ENCODE data around the gene HES2.
"Not testable (repeated sequence)": the region's sequence is repeated elsewhere in the genome, so short reads cannot be mapped to it uniquely, and the experiment has no call there.

The HES2 gene, protein sequence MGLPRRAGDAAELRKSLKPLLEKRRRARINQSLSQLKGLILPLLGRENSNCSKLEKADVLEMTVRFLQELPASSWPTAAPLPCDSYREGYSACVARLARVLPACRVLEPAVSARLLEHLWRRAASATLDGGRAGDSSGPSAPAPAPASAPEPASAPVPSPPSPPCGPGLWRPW

GRCh38 chr1:6419804-6420453 is at the start of gene HES2:
Gene HES2 (minus strand): TSS chr1:6419919. CDS start chr1:6419820, 99 bp downstream.
- no peak for DNase-seq (ENCODE audit: low spot score)

- DNase-seq (ENCODE audit: low spot score), result no peak
Observed at GRCh38 chr1:6468729-6469461, 49.2 kb upstream of the HES2 start.

DNA sequence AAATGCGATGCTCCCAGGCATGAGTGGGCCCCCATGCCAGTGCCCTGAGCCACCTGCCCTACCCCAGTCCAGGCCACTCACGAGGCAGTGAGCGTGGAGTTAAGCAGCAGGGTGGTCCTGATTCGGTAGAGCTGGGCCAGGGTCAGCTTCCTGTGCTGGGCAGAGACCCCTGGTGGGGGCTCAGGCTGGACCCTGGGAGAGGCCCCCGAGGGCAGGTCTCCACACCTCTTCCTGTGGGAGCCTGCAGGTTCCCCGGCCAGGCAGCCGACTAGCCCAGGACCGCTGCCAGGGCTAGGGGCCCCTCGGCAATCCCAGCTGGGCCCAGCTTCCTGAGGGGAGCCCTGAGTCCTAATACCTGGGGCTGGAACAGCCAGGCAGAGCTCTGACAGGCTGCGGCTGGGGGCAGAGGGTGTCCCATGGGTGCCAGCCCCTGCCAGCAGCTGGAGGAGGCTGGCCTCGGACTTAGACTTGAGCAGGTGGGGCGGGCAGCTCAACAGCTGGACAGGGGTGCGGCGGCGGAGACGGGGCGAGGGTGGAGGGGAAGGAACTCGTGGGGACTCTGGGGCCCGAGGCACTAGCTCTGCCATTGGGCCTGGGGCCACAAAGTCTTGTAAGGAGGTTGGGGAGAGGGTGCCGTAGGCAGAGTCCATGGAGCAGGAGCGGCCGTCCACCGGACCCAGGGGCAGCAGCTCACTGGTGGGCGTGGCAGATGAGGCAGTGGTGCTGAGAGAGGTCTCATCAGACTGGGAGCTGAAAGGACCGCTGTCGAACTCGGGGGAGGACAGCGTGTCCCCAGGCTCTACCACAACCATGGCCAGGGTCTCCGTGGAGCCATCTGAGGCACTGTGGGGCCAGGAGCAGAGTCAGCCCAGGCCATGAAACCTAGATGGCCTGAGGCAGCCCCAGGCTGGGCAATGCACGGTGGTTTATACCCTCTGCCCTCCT is 48.3 kb upstream of the HES2 start:
- no peak for DNase-seq (ENCODE audit: low spot score)

DNA sequence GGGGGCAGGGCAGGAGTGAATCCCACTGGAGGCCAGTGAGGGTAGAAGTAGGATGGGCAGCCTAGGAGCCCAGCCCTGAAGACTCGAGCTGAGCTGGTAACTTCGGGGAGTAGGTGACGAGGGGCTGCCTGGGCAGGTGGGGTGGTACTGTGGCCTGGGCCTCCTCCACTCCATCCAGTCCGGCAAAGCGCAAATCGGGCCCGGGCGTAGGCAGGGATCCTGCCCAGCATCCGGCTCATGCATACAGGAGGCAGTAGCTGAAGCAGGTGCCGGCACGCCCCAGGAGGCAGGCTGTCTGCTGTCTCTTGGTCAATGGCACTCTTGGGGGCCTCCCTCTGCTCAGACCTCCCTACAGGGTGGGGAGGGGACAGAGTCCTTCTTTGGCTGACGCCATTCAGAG is 47.5 kb upstream of the HES2 start:
- DNase-seq (ENCODE audit: low spot score), result no peak

DNA sequence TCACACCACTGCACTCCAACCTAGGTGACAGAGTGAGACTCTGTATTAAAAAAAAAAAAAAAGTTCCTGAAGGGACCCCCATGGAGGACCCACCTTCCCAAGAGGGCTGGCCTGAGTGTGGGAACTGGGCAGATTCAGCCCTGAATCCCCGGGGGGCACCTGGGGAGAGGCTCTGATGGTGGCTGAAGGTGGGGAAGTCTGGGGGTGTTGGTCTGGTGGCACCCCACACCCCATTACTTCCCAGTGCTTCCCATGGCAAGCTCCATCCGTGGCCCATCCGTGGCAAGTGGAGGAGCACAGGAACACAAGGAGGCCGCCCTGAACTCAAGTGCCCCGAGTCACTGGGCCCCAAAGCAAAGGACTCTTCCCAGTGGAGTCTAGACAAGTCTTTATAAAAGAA is 47.0 kb upstream of the HES2 start:
- no peak for DNase-seq (ENCODE audit: low spot score)

DNA sequence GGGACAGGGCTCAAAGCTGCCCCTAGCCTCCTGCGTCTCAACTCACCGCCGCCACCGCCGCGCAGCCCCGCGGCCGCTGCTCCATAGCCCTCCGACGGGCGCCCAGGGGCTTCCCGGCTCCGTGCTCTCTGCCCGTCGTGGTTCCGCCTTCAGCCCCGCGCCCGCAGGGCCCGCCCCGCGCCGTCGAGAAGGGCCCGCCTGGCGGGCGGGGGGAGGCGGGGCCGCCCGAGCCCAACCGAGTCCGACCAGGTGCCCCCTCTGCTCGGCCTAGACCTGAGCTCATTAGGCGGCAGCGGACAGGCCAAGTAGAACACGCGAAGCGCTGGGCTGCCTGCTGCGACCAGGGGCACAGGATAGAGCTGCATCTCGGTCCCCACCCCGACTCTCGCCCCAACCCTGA is 46.3 kb upstream of the HES2 start, which contains the start of gene TNFRSF25:
TSS of gene TNFRSF25 (minus strand) at position 151 of the 400 bp plus-strand sequence. CDS start at position 85, 66 bp downstream.
- DNase-seq (ENCODE audit: low spot score), result no peak

DNA sequence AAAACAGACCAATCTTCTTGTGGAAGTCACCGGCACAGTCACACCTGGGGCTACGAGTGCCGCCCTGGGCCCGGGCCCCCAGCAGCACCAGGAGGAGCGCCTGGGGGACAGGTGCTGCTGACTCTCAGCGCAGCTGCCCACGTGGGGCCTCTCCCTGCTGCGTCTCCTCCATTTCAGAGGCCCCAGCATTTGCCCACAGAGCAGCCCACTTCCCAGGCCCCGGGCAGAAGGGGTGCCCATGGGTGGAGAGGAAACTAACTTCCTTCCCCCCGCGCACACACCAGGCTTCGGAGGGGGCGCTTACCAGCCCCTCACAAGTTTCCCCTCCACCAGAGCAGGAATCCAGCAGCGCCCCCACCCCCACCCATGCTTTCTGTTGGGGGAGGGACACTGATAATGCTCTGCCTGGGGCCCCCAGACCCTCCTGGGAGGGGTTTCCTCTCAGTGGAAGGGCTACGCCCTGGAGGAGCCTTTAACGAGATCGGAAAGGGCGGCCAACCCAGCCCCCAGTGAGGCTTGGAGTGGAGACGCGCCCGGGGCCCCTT is 45.8 kb upstream of the HES2 start:
- no peak for DNase-seq (ENCODE audit: low spot score)

DNA sequence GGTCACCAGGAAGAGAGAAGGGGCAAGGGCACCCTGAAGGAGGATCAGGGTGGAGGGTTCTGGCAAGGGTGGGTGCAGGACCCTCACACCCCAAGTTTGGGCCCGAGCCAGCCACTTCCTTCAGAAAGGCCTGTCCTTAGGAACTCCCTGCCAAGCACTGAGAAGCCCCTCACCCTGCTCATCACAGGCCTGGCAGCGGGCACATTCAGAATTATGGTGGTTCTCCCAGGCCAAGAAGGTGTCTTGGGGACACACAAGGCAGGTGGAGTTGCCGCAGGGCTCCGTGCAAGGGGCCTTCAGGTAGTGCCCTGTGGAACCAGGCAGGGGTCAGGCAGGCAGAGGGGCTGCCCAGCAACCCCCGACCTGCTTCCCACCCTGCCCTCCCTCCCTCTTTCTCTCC is 45.2 kb upstream of the HES2 start:
- no peak for DNase-seq (ENCODE audit: low spot score)

DNA sequence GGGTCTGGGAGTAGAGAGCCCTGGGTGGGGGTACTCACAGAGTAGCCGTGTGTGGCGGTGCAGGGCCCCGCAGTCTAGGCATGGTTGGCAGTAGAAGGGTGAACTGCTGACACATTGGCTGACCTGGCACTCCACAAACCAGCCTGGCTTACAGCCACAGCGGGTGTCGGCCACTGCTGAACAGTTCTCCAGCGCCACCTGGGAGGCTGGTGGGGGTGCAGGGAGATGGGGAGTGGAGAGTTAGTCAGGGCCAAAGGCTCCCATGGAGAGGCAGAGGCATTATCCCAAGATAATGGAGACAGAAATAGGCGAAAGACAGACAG is 44.8 kb upstream of the HES2 start:
- no peak for DNase-seq (ENCODE audit: low spot score)

DNA sequence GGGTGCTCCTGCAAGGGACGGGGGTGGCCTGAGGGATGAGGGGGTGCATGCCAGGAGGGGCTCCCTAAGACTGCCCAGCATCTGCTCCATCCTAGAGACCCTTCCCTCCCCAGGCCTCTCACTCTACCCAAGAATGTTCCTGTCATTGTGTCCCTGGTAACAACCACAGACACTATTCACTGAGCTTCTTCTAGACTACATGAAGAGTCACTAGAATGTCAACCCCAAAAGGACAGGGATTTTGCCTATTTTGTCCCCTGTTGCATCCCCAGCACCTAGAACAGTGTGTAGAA is 43.3 kb upstream of the HES2 start:
- no peak for DNase-seq (ENCODE audit: low spot score)

- DNase-seq (ENCODE audit: low spot score), result no peak
Observed at GRCh38 chr1:6462412-6463119, 42.8 kb upstream of the HES2 start.

DNA sequence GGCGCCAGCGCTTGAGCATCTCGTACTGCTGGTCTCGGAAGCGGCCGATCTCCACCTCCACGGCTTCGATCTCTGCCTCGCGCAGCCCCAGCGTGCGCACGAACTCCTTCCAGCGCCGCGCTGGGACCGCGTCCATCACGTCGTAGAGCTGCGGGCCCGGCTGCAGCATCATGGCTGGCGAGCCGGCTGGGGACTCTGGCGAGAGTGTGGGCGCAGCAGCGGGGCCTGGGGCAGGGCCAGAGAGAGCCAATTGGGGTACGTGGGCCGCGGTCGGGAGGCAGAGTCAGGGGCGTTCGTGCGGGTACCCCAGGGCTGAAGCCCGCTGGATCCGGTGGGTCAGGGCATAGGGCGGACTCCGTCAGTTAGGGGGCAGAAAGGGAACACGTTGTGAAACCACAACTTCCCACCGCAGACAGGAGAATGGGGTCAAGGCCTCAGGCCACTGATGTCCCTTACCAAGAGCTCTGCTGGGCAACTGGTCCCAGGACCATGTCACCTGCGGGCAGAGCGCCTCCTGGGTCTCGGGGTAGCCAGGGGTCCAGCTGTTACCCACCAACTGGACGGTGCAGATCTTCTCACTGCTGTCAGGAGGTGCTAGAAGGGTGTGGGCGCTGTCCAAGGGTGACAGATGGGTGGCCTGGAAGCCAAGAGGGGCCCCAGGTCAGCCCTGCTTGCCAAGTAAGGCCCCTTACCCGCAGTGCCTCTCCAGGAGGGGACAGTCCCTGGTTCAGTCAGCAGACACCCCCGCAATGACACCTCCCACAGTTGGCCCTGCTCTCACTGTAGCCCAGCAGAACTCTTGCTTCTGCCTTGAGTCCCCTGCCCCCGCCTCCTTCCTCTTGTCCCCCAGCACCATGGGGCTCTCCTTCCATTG is 42.1 kb upstream of the HES2 start:
- DNase-seq (ENCODE audit: low spot score), result no peak

DNA sequence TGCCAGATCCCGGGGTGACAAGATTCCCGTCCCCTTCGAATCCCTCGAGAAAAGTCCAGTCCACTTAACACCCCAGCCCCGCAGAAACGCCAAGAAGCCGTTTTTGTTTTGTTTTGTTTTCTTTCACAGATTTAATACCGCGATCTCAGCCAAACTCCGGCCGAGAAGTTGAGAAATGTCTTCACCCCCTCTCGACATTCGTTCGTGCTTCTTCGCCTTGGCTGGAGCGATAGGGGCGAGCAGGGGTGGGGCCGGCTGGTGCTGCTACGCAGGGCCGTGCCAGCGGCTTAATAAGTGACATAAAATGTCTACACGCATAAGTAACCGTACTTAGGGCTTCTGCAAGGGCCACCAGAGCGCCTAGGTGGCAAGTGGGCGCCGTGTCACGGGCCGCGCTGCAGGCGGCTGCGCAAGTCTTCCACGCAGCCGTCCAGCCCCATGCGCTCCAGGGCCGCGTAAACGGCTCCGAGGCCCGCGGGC is 41.4 kb upstream of the HES2 start:
- DNase-seq (ENCODE audit: low spot score), result no peak

DNA sequence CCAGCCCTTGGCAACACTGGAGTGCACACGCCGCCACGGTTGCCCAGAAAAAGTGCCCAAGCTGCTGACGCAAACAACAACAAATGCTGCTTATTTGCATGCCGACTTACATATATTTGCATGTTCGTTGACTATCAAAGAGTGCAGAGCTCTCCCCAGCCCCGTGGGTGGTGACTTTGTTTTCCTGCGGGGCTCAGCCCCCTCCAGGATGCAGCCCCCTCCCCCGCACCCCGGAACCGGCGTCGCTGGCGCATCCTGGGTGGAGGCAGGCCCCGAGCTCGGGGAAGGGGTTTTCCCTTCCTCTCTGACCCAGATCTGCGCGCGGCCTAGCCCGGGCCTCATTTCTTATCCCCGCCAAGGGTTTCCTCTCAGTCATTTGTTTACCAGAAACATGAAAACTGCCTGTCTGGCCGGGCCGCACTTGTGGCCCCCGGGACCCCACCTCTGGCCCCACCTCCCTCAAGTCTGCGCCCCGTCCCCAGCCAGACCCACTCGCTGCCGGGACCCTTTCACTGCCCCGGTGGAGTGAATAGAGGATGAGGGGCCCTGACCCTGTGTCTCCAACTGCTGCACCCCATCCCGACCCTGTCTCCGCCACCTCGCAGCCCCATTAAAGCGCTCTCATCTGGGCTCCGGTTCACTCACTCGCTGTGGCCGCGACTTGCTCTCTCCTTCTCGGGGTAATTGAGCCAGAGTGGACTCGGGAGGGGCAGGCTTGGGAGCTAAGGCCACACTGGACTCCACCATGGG is 40.8 kb upstream of the HES2 start:
- DNase-seq (ENCODE audit: low spot score), result peak; percentile 61

GRCh38 chr1:6459850-6460265 is 40.1 kb upstream of the HES2 start:
- DNase-seq (ENCODE audit: low spot score), result no peak

DNA sequence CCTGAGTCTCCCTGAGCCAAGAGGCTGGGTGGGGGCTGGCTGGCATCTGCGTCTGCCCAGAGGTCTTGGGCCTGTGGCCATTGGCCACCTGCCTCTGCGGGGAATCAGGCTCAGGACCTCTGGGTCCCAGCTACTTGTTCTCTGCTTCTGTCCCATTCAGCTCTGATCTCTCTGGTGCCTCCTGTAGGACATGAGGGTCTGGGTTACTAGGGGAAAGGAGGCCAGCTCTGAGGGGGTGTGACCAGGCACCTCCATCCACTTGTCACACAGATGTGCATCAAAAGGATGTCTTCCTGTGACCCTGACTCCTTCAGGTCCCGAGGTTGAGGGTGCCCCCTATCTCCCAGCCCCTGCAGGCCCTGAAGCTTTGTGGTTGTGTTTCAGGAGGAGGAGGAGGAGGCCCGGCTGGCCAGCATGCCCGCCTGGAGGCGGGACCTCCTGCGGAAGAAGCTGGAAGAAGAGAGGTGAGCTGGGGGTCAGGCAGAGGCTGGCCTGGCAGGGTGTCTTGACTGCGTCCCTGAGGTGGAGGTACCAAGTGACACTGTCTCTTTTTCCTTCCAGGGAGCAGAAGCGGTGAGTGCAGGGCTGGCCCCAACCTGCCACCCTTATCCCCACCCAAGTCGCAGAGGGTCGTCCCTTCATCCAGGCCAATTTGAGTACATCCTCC is 37.2 kb upstream of the HES2 start:
- no peak for DNase-seq (ENCODE audit: low spot score)

GRCh38 chr1:6455752-6456520 is 36.2 kb upstream of the HES2 start:
- not testable (repeated sequence) for DNase-seq (ENCODE audit: low spot score)

Measured in germinal center (tissue), 1 donor.